Right hindlimb (tissue), 1 donor: ENCODE measurements around the gene CLIP2.

ENCODE experiments used
- DNase-seq: peaks from one replicate; pipeline ENCODE4 v3.0.0-alpha.2; 2018

CLIP2 gene

GRCh38 chr7:74449144-74449543 is 159.9 kb downstream of the CLIP2 start:
- DNase-seq: no peak

DNA sequence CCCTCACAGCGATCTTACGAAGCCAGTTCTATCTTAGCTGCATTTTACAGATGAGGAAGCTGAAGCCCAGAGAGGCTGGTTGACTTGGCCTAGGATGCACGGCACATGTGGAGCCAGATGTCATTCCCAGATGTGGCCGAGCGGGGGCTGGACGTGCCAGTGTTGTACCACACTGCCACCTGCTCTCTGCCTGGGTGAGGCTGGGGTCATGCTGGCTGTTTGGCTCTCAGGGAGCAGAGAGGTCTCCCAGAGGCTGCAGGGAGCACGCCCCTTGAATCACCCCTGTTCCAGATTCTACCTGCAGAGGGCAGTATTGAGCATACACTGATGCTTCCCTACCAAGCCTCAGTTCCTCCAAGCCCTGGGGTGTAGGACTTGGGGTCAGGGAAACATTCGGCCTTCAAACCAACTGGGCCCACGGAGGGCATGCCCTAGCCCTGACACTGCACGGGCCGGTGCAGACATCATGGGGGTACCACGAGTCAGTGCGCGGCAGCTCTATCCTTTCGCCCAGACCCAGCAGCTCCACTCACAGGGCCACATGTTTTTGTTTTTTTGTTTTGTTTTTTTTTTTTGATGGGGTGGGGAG is 160.7 kb downstream of the CLIP2 start:
- peak; percentile 48 for DNase-seq

DNA sequence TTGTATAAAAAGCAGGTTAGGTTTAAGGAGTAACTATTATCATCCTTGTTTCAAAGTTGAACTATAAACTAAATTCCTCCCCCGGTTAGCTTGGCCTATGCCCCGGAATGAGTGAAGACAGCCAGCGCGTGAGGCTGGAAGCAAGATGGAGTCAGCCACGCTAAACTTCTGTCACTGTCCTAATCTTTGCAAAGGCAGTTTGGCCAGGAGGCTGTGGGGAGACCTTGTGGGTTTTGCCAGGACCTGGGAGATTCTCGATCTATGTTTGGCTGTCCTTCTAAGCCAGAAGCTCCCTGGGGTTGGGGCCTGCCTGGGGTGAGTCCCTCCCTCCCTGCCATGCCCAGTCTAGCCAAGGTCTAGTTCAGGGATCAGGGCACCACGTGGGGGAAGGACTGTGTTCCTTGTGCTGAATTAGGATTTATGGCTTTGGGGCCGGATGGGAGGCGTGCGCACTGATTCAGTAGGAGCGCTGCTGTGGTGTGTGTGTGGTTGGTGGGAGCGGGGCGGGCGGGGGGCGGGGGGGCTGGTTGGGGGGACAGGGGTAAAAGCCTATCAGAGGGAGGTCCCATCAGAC is 163.6 kb downstream of the CLIP2 start:
- peak; percentile 60 for DNase-seq

DNA sequence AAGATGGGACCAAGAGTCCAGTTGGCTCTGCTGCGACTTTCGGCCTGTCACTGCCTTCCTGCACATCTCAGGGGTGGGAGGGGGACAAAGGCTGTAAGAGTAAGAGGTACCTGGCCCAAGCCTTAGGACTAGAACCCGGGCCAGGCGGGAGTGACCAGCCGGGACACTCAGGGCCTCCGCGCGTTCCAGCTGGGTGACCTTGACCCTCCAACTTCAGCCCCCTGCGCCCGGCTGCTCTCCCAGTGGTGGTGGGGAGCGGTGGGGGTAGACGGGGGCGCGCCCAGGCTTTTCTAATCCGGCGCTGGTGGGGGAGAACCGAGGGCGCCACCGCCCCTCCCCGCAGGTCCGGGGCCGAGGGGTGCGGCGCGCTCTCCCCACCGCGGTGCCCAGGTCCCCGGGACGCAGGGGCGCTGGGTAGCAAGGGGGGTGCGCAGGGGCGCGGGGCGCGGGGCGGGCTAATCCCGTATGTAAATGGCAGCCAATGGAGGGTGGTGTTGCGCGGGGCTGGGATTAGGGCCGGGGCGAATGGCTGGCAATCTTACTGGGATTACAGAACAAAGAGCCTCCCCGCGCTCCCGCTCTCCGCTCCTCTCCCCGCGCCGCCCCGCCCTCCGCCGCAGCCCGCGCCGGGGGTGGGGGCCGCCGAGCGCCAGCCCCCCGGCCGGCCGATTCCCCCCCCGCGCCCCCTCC is 164.3 kb downstream of the CLIP2 start, which contains the start of gene GTF2IRD1:
Gene GTF2IRD1, plus strand, starts transcription at position 585 of the 690 bp plus-strand sequence. CDS start 54,175 bp downstream, outside the sequence.
- peak; percentile 87 for DNase-seq

- peak; percentile 67 for DNase-seq
Measured at GRCh38 chr7:74454021-74454924, 165.1 kb downstream of the CLIP2 start.

- DNase-seq: peak; percentile 41
Measured at GRCh38 chr7:74454925-74455288, 165.7 kb downstream of the CLIP2 start.

DNA sequence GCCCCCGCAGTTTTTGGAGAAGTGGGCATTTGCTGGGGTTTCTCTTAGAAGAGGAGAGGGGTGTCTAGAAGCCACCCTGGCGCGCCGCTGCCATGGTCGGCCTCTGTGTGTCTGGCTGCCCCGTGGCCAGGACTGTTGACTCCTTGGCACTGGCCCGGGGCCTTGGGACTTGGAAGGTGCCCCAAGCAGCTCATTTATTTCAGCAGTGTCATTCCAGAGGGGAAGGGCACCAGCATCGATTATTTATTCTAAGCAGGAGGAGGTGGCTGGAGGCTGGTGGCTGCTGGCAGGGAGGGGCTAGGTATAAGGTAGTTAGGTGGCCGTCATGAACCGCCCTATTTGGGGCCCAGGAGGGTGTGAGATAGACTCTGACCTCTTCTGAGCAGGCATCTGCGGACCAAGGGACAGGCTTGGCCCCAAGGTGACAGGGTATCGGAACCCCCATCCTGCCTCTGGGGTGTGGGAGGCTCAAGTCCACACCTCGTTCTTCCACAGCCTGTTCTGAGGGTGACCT is 166.1 kb downstream of the CLIP2 start:
- no peak for DNase-seq
